K562 (cell line): Measurements from ENCODE around the gene NBEA. TPM values are rescaled to one million over a fixed set of nuclear protein-coding genes. Genes with fewer than 3 reads are reported as not detected.

Experiments
- ATAC-seq: fragments of 200-7000 bp; cut with Tn5 transposase; 3 replicates; pipeline ENCODE4 v1.9.1; 2020; ENCODE audit warnings: moderate library complexity
- BruUV-seq: library from RNA; stranded (reverse); fragments of 400-500 nt; replicated peaks from 2 replicates; lab custom pipeline; 2021; lab: Mats Ljungman, UMichigan
- CTCF ChIA-PET: fragments of 300-600 bp; formaldehyde crosslinking; extraction: SDS; loops from one replicate; lab custom pipeline; 2021; ENCODE audit warnings: low intra/inter-chr PET ratio; lab: Yijun Ruan, JAX
- POLR2A ChIA-PET: fragments of 300-600, 350-650 bp; sonication (Branson Sonifier 250); formaldehyde crosslinking; extraction: SDS; loops from one replicate; lab custom pipeline; 2021; ENCODE audit warnings: antibody characterized with exemption, inconsistent platforms; lab: Yijun Ruan, JAX
- DNase-seq, 4 experiments: peaks; one replicate each; pipeline versions ENCODE4 v3.0.0 to v3.0.0-alpha.2; 2011 to 2018; ENCODE audit warnings: low spot score in 3 of 4, mixed read lengths in 3 of 4; ENCODE audit errors: extremely low read depth in 1 of 4
- FAIRE-seq: peaks from 2 replicates; lab custom pipeline; 2011; peaks lifted over from hg19 to GRCh38; lab: Jason Lieb, UNC
- H2AFZ ChIP-seq: 2 replicates; pipeline ENCODE4 v1.6.0; 2011; ENCODE audit warnings: low read depth, low read length, control low read depth, inconsistent platforms
- H3K27ac ChIP-seq: fragments of 200-600 bp; 3 replicates; pipeline ENCODE4 v1.8.0; 2011; ENCODE audit warnings: low read depth, mild to moderate bottlenecking, control low read depth, inconsistent platforms, low read length, moderate library complexity, mixed read lengths; ENCODE audit errors: extremely low read depth
- H3K27me3 ChIP-seq, 2 experiments: fragments of 300-600 bp in 1 of 2; 2 replicates in 1 of 2; 3 replicates in 1 of 2; pipeline versions ENCODE4 v1.6.0 to v1.8.0; 2011; ENCODE audit warnings: inconsistent platforms in 2 of 2, low read length in 2 of 2, mild to moderate bottlenecking in 1 of 2, mixed read lengths in 1 of 2, moderate library complexity in 1 of 2; ENCODE audit not compliant: control insufficient read depth in 2 of 2, insufficient read depth in 2 of 2
- H3K36me3 ChIP-seq: fragments of 300-600 bp; 3 replicates; pipeline ENCODE4 v1.8.0; 2011; ENCODE audit warnings: mild to moderate bottlenecking, low read length, inconsistent platforms; ENCODE audit not compliant: control insufficient read depth, insufficient read depth
- H3K4me1 ChIP-seq, 2 experiments: fragments of 200-600 bp in 1 of 2; replicated peaks in 1 of 2; 2 replicates in 1 of 2; 3 replicates in 1 of 2; pipeline versions ENCODE4 v1.5.1 to v1.8.0; 2011; ENCODE audit warnings: inconsistent platforms in 2 of 2, low read length in 2 of 2, mild to moderate bottlenecking in 1 of 2, mixed read lengths in 1 of 2, moderate library complexity in 1 of 2; ENCODE audit not compliant: control insufficient read depth in 2 of 2, insufficient read depth in 2 of 2
- H3K4me2 ChIP-seq: 2 replicates; pipeline ENCODE4 v1.6.1; 2011; ENCODE audit warnings: low read length, control low read depth, inconsistent platforms, mixed read lengths; ENCODE audit not compliant: insufficient read depth
- H3K4me3 ChIP-seq: fragments of 200-600 bp; sonication (generic), shearing (Covaris generic); 2 replicates; pipeline ENCODE4 v1.5.1; 2016; ENCODE audit warnings: control low read depth, inconsistent platforms
- H3K79me2 ChIP-seq: fragments of 200-600 bp; 3 replicates; pipeline ENCODE4 v1.8.0; 2011; ENCODE audit warnings: low read length, inconsistent platforms; ENCODE audit not compliant: control insufficient read depth, insufficient read depth
- H3K9ac ChIP-seq, 2 experiments: 2 replicates each; pipeline versions ENCODE4 v1.6.0 to v1.6.1; 2011; ENCODE audit warnings: low read depth in 2 of 2, low read length in 2 of 2, control low read depth in 1 of 2, inconsistent platforms in 1 of 2, mild to moderate bottlenecking in 1 of 2, mixed read lengths in 1 of 2; ENCODE audit not compliant: insufficient read depth in 1 of 2
- H3K9me1 ChIP-seq: one replicate; pipeline ENCODE4 v1.6.0; 2011; ENCODE audit warnings: inconsistent platforms, mild to moderate bottlenecking, low read length, moderate library complexity; ENCODE audit not compliant: control insufficient read depth, insufficient read depth
- H3K9me3 ChIP-seq: replicated peaks from 2 replicates; pipeline ENCODE4 v1.5.1; 2011; ENCODE audit warnings: low read depth, low read length, inconsistent platforms; ENCODE audit not compliant: control insufficient read depth, insufficient read depth
- H4K20me1 ChIP-seq: replicated peaks from 2 replicates; pipeline ENCODE4 v1.6.1; 2011; ENCODE audit warnings: low read length, inconsistent platforms, mixed read lengths; ENCODE audit not compliant: control insufficient read depth, insufficient read depth
- CBX8 ChIP-seq: fragments of 200-600 bp; sonication (generic); IDR thresholded peaks from 2 replicates; pipeline ENCODE4 v1.6.1; 2012; ENCODE audit warnings: borderline replicate concordance, mixed run types, low read depth, mild to moderate bottlenecking, moderate library complexity, mixed read lengths, low read length, control low read depth, inconsistent platforms; ENCODE audit not compliant: poor library complexity, severe bottlenecking; ENCODE audit errors: extremely low read depth
- CUX1 ChIP-seq: fragments of 200-800 bp; sonication (Bioruptor generic); IDR thresholded peaks from 2 replicates; pipeline ENCODE4 v1.6.1; 2016; ENCODE audit warnings: missing genetic modification characterization, missing compliant biosample characterization
- FOXA1 ChIP-seq: fragments of 450-650 bp; IDR thresholded peaks from 2 replicates; pipeline ENCODE4 v1.6.1; 2016; ENCODE audit warnings: mild to moderate bottlenecking, borderline replicate concordance
- GTF2A2 ChIP-seq: IDR thresholded peaks from 2 replicates; pipeline ENCODE4 v1.6.1; 2016; ENCODE audit warnings: mild to moderate bottlenecking, missing genetic modification characterization, missing compliant biosample characterization
- MBD1 ChIP-seq: fragments of 250-450 bp; sonication (Bioruptor Pico); IDR thresholded peaks from 2 replicates; pipeline ENCODE4 v1.8.0; 2022; ENCODE audit warnings: inconsistent platforms
- MBD2 ChIP-seq: sonication (generic); IDR thresholded peaks from 2 replicates; pipeline ENCODE4 v1.6.1; 2016; ENCODE audit warnings: low read depth, borderline replicate concordance
- NRF1 ChIP-seq, 2 experiments: fragments of 450-650 bp; IDR thresholded peaks in 1 of 2; conservative IDR thresholded peaks in 1 of 2; 2 replicates each; pipeline ENCODE4 v1.6.1; 2014; ENCODE audit warnings: mild to moderate bottlenecking in 2 of 2
- RHOXF2B ChIP-seq: fragments of 250-450 bp; sonication (Bioruptor Pico); conservative IDR thresholded peaks from 2 replicates; pipeline ENCODE4 v1.5.1; 2021
- SRSF3 ChIP-seq: fragments of 200-400 bp; formaldehyde crosslinking; IDR thresholded peaks from 2 replicates; pipeline ENCODE4 v1.6.1; 2016; ENCODE audit warnings: mild to moderate bottlenecking, low read length, moderate library complexity; ENCODE audit not compliant: insufficient read depth
- ZNF398 ChIP-seq: fragments of 250-450 bp; sonication (Bioruptor Pico); IDR thresholded peaks from 2 replicates; pipeline ENCODE4 v1.8.0; 2021; ENCODE audit warnings: moderate library complexity, mild to moderate bottlenecking, inconsistent platforms
- ZNF41 ChIP-seq: fragments of 250-450 bp; sonication (Bioruptor Pico); conservative IDR thresholded peaks from 2 replicates; pipeline ENCODE4 v1.4.0; 2020; ENCODE audit warnings: mild to moderate bottlenecking
- ZNF785 ChIP-seq: fragments of 250-450 bp; sonication (Bioruptor Pico); IDR thresholded peaks from 2 replicates; pipeline ENCODE4 v1.4.0; 2020; ENCODE audit warnings: mild to moderate bottlenecking
- ZNF830 ChIP-seq: fragments of 250-450 bp; sonication (Bioruptor Pico); IDR thresholded peaks from 2 replicates; pipeline ENCODE4 v1.5.0; 2021; ENCODE audit warnings: mild to moderate bottlenecking
- WGBS: fragments of 100-300 bp; shearing (Covaris generic); methylation state at CpG from one replicate; pipeline ENCODE4 v1.1.6; 2016; ENCODE audit warnings: low coverage, mixed read lengths; ENCODE audit not compliant: insufficient coverage; ENCODE audit errors: missing lambda C conversion rate; 5-methylcytosine and 5-hydroxymethylcytosine counted together
- in situ Hi-C: fragments of 300-500 bp; cut with MboI; formaldehyde crosslinking; loops from 4 replicates; pipeline ENCODE4 v1.15.0; 2018; ENCODE audit warnings: inconsistent platforms, mixed read lengths
- intact Hi-C: fragments of 100-400 bp; cut with micrococcal nuclease; formaldehyde crosslinking; loops from 2 replicates; pipeline ENCODE4 v1.14.2; 2022
- polyA plus RNA-seq, 8 experiments: library from polyadenylated mRNA; depleted of rRNA in 4 of 8; stranded (reverse) in 5 of 8; unstranded in 3 of 8; fragments of >200 nt; fragmentation: Nextera tagmentation in 2 of 8; fragmentation: Illumina TruSeq in 1 of 8; extraction: Ambion mirVana in 2 of 8; extraction: Trizol in 1 of 8; gene quantifications; 2 replicates each; pipeline versions ENCODE4 v1.2.1 to v1.2.3, GENCODE V29; 2011 to 2014; ENCODE audit warnings: inconsistent platforms in 1 of 8, missing spikeins in 1 of 8
- total RNA-seq, 7 experiments: library from RNA; depleted of rRNA in 6 of 7; stranded (reverse); fragments of >200 nt in 6 of 7; fragmentation: Illumina TruSeq in 2 of 7; extraction: Trizol in 2 of 7; gene quantifications; 2 replicates each; pipeline versions ENCODE4 v1.2.1 to v1.2.3, GENCODE V29; 2011 to 2021; ENCODE audit warnings: low replicate concordance in 1 of 7

NBEA gene
- total and polyA plus RNA-seq, 9 of the 15 experiments (the other 6 are each of a cell fraction or from before 2014, with no cell fraction given), result 0.03 to 0.94 (median 0.05) TPM; not detected in 2

GRCh38 chr13:35695448-35695770, 753.3 kb downstream of the NBEA start (continued):
- no peak for TF ChIP-seq CBX8

GRCh38 chr13:35697186-35697730, 755.2 kb downstream of the NBEA start:
- in situ Hi-C loops, result no loop called here
- POLR2A ChIA-PET, result no interaction called here
- WGBS, result 0% methylated on average over 5 of the region's 7 CpGs
- no peak for TF ChIP-seq ZNF830 (CRISPR knock-in tag)
- TF ChIP-seq ZNF785, result no peak
- TF ChIP-seq ZNF41, result no peak
- no peak for TF ChIP-seq MBD1 (CRISPR knock-in tag)
- TF ChIP-seq ZNF398 (CRISPR knock-in tag), result no peak
- TF ChIP-seq SRSF3, result no peak
- TF ChIP-seq NRF1 (conservative IDR thresholded peaks at IDR 0.05 in 1 of 2, IDR thresholded peaks at IDR 0.05 in 1 of 2), result no peak
- no peak for TF ChIP-seq MBD2
- no peak for TF ChIP-seq RHOXF2B (CRISPR knock-in tag)
- no peak for TF ChIP-seq GTF2A2 (tag)
- no peak for TF ChIP-seq CUX1 (CRISPR knock-in tag)
- no peak for TF ChIP-seq FOXA1

More at GRCh38 chr13:35697186-35697730, 755.2 kb downstream of the NBEA start:
- intact Hi-C loops, result no loop called here
- Histone ChIP-seq H3K4me3 (no peak overlapping the region), H3K9me1 (no peaks in the 10 kb centered on the region), H3K27me3 (no peaks in the 10 kb centered on the region), H4K20me1 (no peaks in the 10 kb centered on the region; the same call in 1 of the 2 replicates), H2AFZ (no peak overlapping the region), H3K4me2 (no peak overlapping the region), H3K9me3 (no peaks in the 10 kb centered on the region), H3K79me2 (no peaks in the 10 kb centered on the region), H3K9ac (no peak overlapping the region), H3K27ac (no peak overlapping the region), H3K4me1 (no peaks in the 10 kb centered on the region), H3K36me3 (no peaks in the 10 kb centered on the region)
- no TSS peak for BruUV-seq
- FAIRE-seq (no peak), DNase-seq (no peak), ATAC-seq (no peak)
- CTCF ChIA-PET, result no interaction called here
